ENCODE data around the gene SOCS7. TPM values are rescaled to one million over a fixed set of nuclear protein-coding genes. Genes with fewer than 3 reads are reported as not detected.
A peak's percentile ranks its signal among the peaks of the same experiment; 100 is the strongest.

Gene SOCS7
- total and polyA plus RNA-seq, 2 experiments from 2014 or later = 5.0 to 29.2 TPM

DNA sequence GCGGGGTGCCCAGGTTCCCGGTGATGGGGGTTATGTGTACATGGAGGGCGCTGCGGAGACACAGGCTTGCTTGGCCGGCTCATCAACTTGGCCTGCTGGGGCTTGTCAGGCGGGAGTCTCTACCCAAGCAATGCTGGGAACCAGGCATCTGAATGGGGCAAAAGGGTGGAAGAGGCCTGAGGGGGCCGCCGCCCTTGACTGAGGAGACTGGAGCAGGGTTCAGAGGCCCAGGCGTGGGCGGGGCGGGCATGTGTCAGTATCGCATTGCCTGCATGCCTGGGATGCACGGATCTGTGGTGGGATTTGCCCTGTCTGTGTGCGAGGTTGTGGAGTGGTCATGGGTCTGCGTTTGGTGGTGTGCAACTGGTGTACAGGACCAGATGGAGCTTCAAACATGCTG is 97.7 kb downstream of the SOCS7 start (continued):
- TF ChIP-seq, protein P1, sequence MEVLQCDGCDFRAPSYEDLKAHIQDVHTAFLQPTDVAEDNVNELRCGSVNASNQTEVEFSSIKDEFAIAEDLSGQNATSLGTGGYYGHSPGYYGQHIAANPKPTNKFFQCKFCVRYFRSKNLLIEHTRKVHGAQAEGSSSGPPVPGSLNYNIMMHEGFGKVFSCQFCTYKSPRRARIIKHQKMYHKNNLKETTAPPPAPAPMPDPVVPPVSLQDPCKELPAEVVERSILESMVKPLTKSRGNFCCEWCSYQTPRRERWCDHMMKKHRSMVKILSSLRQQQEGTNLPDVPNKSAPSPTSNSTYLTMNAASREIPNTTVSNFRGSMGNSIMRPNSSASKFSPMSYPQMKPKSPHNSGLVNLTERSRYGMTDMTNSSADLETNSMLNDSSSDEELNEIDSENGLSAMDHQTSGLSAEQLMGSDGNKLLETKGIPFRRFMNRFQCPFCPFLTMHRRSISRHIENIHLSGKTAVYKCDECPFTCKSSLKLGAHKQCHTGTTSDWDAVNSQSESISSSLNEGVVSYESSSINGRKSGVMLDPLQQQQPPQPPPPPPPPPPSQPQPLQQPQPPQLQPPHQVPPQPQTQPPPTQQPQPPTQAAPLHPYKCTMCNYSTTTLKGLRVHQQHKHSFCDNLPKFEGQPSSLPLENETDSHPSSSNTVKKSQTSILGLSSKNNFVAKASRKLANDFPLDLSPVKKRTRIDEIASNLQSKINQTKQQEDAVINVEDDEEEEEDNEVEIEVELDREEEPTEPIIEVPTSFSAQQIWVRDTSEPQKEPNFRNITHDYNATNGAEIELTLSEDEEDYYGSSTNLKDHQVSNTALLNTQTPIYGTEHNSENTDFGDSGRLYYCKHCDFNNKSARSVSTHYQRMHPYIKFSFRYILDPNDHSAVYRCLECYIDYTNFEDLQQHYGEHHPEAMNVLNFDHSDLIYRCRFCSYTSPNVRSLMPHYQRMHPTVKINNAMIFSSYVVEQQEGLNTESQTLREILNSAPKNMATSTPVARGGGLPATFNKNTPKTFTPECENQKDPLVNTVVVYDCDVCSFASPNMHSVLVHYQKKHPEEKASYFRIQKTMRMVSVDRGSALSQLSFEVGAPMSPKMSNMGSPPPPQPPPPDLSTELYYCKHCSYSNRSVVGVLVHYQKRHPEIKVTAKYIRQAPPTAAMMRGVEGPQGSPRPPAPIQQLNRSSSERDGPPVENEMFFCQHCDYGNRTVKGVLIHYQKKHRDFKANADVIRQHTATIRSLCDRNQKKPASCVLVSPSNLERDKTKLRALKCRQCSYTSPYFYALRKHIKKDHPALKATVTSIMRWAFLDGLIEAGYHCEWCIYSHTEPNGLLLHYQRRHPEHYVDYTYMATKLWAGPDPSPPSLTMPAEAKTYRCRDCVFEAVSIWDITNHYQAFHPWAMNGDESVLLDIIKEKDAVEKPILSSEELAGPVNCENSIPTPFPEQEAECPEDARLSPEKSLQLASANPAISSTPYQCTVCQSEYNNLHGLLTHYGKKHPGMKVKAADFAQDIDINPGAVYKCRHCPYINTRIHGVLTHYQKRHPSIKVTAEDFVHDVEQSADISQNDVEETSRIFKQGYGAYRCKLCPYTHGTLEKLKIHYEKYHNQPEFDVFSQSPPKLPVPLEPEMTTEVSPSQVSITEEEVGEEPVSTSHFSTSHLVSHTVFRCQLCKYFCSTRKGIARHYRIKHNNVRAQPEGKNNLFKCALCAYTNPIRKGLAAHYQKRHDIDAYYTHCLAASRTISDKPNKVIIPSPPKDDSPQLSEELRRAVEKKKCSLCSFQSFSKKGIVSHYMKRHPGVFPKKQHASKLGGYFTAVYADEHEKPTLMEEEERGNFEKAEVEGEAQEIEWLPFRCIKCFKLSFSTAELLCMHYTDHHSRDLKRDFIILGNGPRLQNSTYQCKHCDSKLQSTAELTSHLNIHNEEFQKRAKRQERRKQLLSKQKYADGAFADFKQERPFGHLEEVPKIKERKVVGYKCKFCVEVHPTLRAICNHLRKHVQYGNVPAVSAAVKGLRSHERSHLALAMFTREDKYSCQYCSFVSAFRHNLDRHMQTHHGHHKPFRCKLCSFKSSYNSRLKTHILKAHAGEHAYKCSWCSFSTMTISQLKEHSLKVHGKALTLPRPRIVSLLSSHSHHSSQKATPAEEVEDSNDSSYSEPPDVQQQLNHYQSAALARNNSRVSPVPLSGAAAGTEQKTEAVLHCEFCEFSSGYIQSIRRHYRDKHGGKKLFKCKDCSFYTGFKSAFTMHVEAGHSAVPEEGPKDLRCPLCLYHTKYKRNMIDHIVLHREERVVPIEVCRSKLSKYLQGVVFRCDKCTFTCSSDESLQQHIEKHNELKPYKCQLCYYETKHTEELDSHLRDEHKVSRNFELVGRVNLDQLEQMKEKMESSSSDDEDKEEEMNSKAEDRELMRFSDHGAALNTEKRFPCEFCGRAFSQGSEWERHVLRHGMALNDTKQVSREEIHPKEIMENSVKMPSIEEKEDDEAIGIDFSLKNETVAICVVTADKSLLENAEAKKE (CRISPR knock-in tag; IDR thresholded peaks at IDR 0.05) = no peak

DNA sequence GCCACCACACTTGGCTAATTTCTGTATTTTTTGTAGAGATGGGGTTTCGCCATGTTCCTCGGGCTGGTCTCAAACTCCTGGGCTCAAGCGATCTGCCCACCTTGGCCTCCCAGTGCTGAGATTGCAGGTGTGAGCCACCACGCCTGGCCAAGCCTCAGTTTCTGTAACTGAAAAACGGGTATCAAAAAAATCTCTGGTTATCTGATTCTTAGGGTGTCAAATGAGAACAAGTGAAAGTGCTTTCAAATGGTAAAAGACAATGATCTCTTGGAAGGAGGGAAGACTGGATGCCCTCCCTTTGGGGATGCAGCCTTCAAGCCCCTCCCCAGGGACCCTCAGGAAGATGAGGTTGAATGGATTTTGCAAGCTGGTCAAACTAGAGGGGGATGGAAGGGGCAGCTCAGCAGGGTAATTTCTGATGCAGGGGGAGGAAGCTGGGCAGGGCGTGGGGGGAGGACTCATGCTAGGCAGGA is 98.9 kb downstream of the SOCS7 start:
- ATAC-seq (no peak), DNase-seq (ENCODE audit: low spot score) (no peak)
- H3K4me2 ChIP-seq = peak overlapping the region; percentile 58
- H3K27ac Mint-ChIP-seq = peak overlapping the region; percentile 99
- peaks cover 3% of the 10 kb centered on the region for H3K9me3 Mint-ChIP-seq
- H3K4me1 Mint-ChIP-seq = peaks cover 58% of the 10 kb centered on the region
- no peaks in the 10 kb centered on the region for H3K9me2 ChIP-seq (ENCODE audit: insufficient read depth)
- H3K79me2 ChIP-seq (replicated peaks; ENCODE audit: insufficient read depth) = peaks cover 70% of the 10 kb centered on the region
- no peak overlapping the region for H2AFZ ChIP-seq
- peaks cover 51% of the 10 kb centered on the region for H3K27me3 Mint-ChIP-seq (ENCODE audit: insufficient read depth, low read depth, poor library complexity)
- peaks cover 42% of the 10 kb centered on the region for H3F3A ChIP-seq (replicated peaks; ENCODE audit: low read depth)
- peaks cover 19% of the 10 kb centered on the region for H3K36me3 Mint-ChIP-seq (ENCODE audit: low read depth)
- peaks cover 60% of the 10 kb centered on the region for H3K4me1 ChIP-seq (ENCODE audit: insufficient read depth)
- peak overlapping the region; percentile 93 for H3K4me3 Mint-ChIP-seq
- peak overlapping the region; percentile 100 for H3K27ac ChIP-seq (ENCODE audit: low read depth)
- TF ChIP-seq CREB1 (CRISPR knock-in tag; IDR thresholded peaks at IDR 0.05; ENCODE audit: low read depth) (0 out of 2 replicates have a peak, but pooled peaks have one; percentile 14), EZH2phosphoT487 (IDR thresholded peaks at IDR 0.05; ENCODE audit: unreplicated experiment) (no peak), EZH2 (IDR thresholded peaks at IDR 0.05; ENCODE audit: low read depth, unreplicated experiment) (no peak), JUNB (IDR thresholded peaks at IDR 0.05; ENCODE audit: unreplicated experiment) (no peak), NANOG (IDR thresholded peaks at IDR 0.05; ENCODE audit: borderline replicate concordance) (no peak), ZNF114 (CRISPR knock-in tag; IDR thresholded peaks at IDR 0.05) (no peak)
- TF ChIP-seq, protein P2, sequence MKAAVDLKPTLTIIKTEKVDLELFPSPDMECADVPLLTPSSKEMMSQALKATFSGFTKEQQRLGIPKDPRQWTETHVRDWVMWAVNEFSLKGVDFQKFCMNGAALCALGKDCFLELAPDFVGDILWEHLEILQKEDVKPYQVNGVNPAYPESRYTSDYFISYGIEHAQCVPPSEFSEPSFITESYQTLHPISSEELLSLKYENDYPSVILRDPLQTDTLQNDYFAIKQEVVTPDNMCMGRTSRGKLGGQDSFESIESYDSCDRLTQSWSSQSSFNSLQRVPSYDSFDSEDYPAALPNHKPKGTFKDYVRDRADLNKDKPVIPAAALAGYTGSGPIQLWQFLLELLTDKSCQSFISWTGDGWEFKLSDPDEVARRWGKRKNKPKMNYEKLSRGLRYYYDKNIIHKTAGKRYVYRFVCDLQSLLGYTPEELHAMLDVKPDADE (IDR thresholded peaks at IDR 0.05) = no peak; the same call in 1 of the 2 replicates
- H4K20me1 ChIP-seq (replicated peaks; ENCODE audit: insufficient read depth) = no peaks in the 10 kb centered on the region
- no peaks in the 10 kb centered on the region; the same call in 1 of the 2 replicates for H3K36me3 ChIP-seq (ENCODE audit: insufficient read depth)
- peak overlapping the region; percentile 34 for H3K4me3 ChIP-seq
- H3K27me3 ChIP-seq (ENCODE audit: insufficient read depth) = no peaks in the 10 kb centered on the region
